HepG2 (cell line): ENCODE results near the gene ANKRD65. TPM values are rescaled to one million over a fixed set of nuclear protein-coding genes. Genes with fewer than 3 reads are reported as not detected.
A peak's percentile ranks its signal among the peaks of the same experiment; 100 is the strongest.

ENCODE experiments used
- ATAC-seq: fragments of 200-7000 bp; cut with Tn5 transposase; 3 replicates; pipeline ENCODE4 v1.9.1; 2020; ENCODE audit warnings: mild to moderate bottlenecking, moderate library complexity
- BruUV-seq: library from RNA; stranded (reverse); fragments of 400-500 nt; replicated peaks from 2 replicates; lab custom pipeline; 2021; lab: Mats Ljungman, UMichigan
- CTCF ChIA-PET: fragments of 300-600 bp; formaldehyde crosslinking; extraction: SDS; loops from one replicate; lab custom pipeline; 2021; ENCODE audit warnings: low total read pairs, inconsistent platforms, low intra/inter-chr PET ratio; lab: Yijun Ruan, JAX
- POLR2A ChIA-PET: fragments of 350-600 bp; sonication (Branson Sonifier 250); formaldehyde crosslinking; loops from one replicate; lab custom pipeline; 2020; ENCODE audit warnings: antibody characterized with exemption, inconsistent platforms; lab: Yijun Ruan, JAX
- DNase-seq: peaks from one replicate; pipeline ENCODE4 v3.0.0-alpha.2; 2015; ENCODE audit warnings: low spot score
- FAIRE-seq: peaks from 3 replicates; lab custom pipeline; 2011; peaks lifted over from hg19 to GRCh38; lab: Jason Lieb, UNC
- H2AFZ ChIP-seq: one replicate; pipeline ENCODE4 v1.6.1; 2011; ENCODE audit warnings: low read length, inconsistent platforms
- H3K27ac ChIP-seq: fragments of 300-600 bp; 3 replicates; pipeline ENCODE4 v1.8.0; 2011; ENCODE audit warnings: mixed run types, mild to moderate bottlenecking, mixed read lengths, low read length, inconsistent platforms; ENCODE audit not compliant: insufficient read depth; ENCODE audit errors: extremely low read length
- H3K27me3 ChIP-seq, 2 experiments: fragments of 200-600 bp in 1 of 2; 2 replicates in 1 of 2; 3 replicates in 1 of 2; pipeline versions ENCODE4 v1.6.0 to v1.8.0; 2011; ENCODE audit warnings: low read length in 2 of 2, mild to moderate bottlenecking in 2 of 2, moderate library complexity in 2 of 2, inconsistent platforms in 1 of 2; ENCODE audit not compliant: insufficient read depth in 2 of 2, control insufficient read depth in 1 of 2
- H3K36me3 ChIP-seq, 2 experiments: fragments of 200-600 bp in 1 of 2; replicated peaks in 1 of 2; 2 replicates in 1 of 2; 3 replicates in 1 of 2; pipeline versions ENCODE4 v1.5.1 to v1.8.0; 2011; ENCODE audit warnings: low read length in 2 of 2, inconsistent platforms in 1 of 2; ENCODE audit not compliant: insufficient read depth in 2 of 2, control insufficient read depth in 1 of 2
- H3K4me1 ChIP-seq: 2 replicates; pipeline ENCODE4 v1.5.1; 2012; ENCODE audit warnings: low read length, inconsistent platforms; ENCODE audit not compliant: insufficient read depth
- H3K4me2 ChIP-seq: 2 replicates; pipeline ENCODE4 v1.6.0; 2011; ENCODE audit warnings: low read depth, low read length, inconsistent platforms
- H3K4me3 ChIP-seq, 3 experiments: fragments of 200-600 bp in 1 of 3; sonication (generic), shearing (Covaris generic) in 1 of 3; replicated peaks in 1 of 3; 2 replicates each; pipeline ENCODE4 v1.5.1; 2011 to 2016; ENCODE audit warnings: low read length in 3 of 3, inconsistent platforms in 2 of 3, low read depth in 2 of 3, mild to moderate bottlenecking in 2 of 3, control low read depth in 1 of 3, mixed read lengths in 1 of 3; ENCODE audit not compliant: insufficient read depth in 1 of 3
- H3K79me2 ChIP-seq: one replicate; pipeline ENCODE4 v1.6.1; 2011; ENCODE audit warnings: low read length, inconsistent platforms; ENCODE audit not compliant: insufficient read depth
- H3K9ac ChIP-seq: 2 replicates; pipeline ENCODE4 v1.6.0; 2011; ENCODE audit warnings: mild to moderate bottlenecking, low read depth, low read length, inconsistent platforms; ENCODE audit not compliant: insufficient read depth
- H3K9me3 ChIP-seq: 2 replicates; pipeline ENCODE4 v1.5.1; 2012; ENCODE audit warnings: mild to moderate bottlenecking, low read length
- H4K20me1 ChIP-seq: 2 replicates; pipeline ENCODE4 v1.6.0; 2011; ENCODE audit warnings: inconsistent platforms, mild to moderate bottlenecking, low read length, moderate library complexity; ENCODE audit not compliant: insufficient read depth
- ISL2 ChIP-seq: sonication (generic); formaldehyde crosslinking; IDR thresholded peaks from 2 replicates; pipeline ENCODE4 v1.5.0; 2020; ENCODE audit warnings: missing genetic modification reagents
- PHF5A ChIP-seq: IDR thresholded peaks from one replicate; pipeline ENCODE4 v1.6.1; 2018; ENCODE audit warnings: low read depth, missing genetic modification reagents; ENCODE audit not compliant: unreplicated experiment
- PHF8 ChIP-seq: sonication (generic); formaldehyde crosslinking; IDR thresholded peaks from 2 replicates; pipeline ENCODE4 v1.5.0; 2020; ENCODE audit warnings: missing genetic modification reagents
- TCF7 ChIP-seq: sonication (generic); IDR thresholded peaks from 2 replicates; pipeline ENCODE4 v1.6.1; 2016; ENCODE audit warnings: antibody characterized with exemption, low read depth
- ZMYM4 ChIP-seq: sonication (generic); formaldehyde crosslinking; IDR thresholded peaks from 2 replicates; pipeline ENCODE4 v1.8.1; 2023; ENCODE audit warnings: mild to moderate bottlenecking, missing genetic modification reagents
- ZNF75D ChIP-seq: sonication (generic); formaldehyde crosslinking; IDR thresholded peaks from 2 replicates; pipeline ENCODE4 v1.8.1; 2023; ENCODE audit warnings: missing genetic modification reagents, mild to moderate bottlenecking, borderline replicate concordance
- WGBS: methylation state at CpG from one replicate; pipeline ENCODE4 v1.1.6; 2017; ENCODE audit warnings: low lambda C conversion rate; 5-methylcytosine and 5-hydroxymethylcytosine counted together
- in situ Hi-C: cut with HindIII; loops from 2 replicates; pipeline ENCODE4 v1.10.0; 2017; ENCODE audit warnings: low pct_unique_long_range_greater_than_20kb; ENCODE audit not compliant: extremely low pct_ligation_motif_present
- intact Hi-C: fragments of 100-400 bp; cut with micrococcal nuclease; formaldehyde crosslinking; loops from one replicate; pipeline ENCODE4 v1.10.0; 2022; ENCODE audit not compliant: unreplicated experiment
- polyA plus RNA-seq, 8 experiments: library from polyadenylated mRNA; depleted of rRNA in 3 of 8; stranded (reverse) in 7 of 8; unstranded in 1 of 8; fragments of >200 nt; fragmentation: Illumina TruSeq in 4 of 8; extraction: Trizol in 4 of 8; gene quantifications; 2 replicates each; pipeline versions ENCODE4 v1.2.1 to v1.2.3, GENCODE V29; 2011 to 2016; ENCODE audit warnings: low read depth in 4 of 8, missing spikeins in 1 of 8, mixed read lengths in 1 of 8; ENCODE audit not compliant: insufficient read depth in 1 of 8
- total RNA-seq, 5 experiments: library from RNA; depleted of rRNA; stranded (reverse); fragments of >200 nt; fragmentation: Illumina TruSeq; extraction: Trizol; gene quantifications; 2 replicates each; pipeline ENCODE4 v1.2.3, GENCODE V29; 2016; ENCODE audit warnings: low read depth in 1 of 5
- TF ChIP-seq, protein P1 (sequence below): sonication (generic); formaldehyde crosslinking; IDR thresholded peaks from 2 replicates; pipeline ENCODE4 v1.5.0; 2020; ENCODE audit warnings: missing genetic modification reagents
- TF ChIP-seq, protein P2 (sequence below): sonication (generic); formaldehyde crosslinking; IDR thresholded peaks from 2 replicates; pipeline ENCODE4 v1.4.0; 2020; ENCODE audit warnings: mild to moderate bottlenecking, low read depth, missing genetic modification reagents
- TF ChIP-seq, protein P3 (sequence below): sonication (generic); formaldehyde crosslinking; IDR thresholded peaks from 2 replicates; pipeline ENCODE4 v1.4.0; 2020; ENCODE audit warnings: missing genetic modification reagents
- TF ChIP-seq, protein P4 (sequence below): sonication (generic); formaldehyde crosslinking; IDR thresholded peaks from 2 replicates; pipeline ENCODE4 v1.4.0; 2020; ENCODE audit warnings: mild to moderate bottlenecking, missing genetic modification reagents, borderline replicate concordance

Gene ANKRD65
- total and polyA plus RNA-seq, 2 of the 13 experiments (the other 11 are each of a cell fraction or from before 2014, with no cell fraction given): 12.1 to 30.1 TPM

DNA sequence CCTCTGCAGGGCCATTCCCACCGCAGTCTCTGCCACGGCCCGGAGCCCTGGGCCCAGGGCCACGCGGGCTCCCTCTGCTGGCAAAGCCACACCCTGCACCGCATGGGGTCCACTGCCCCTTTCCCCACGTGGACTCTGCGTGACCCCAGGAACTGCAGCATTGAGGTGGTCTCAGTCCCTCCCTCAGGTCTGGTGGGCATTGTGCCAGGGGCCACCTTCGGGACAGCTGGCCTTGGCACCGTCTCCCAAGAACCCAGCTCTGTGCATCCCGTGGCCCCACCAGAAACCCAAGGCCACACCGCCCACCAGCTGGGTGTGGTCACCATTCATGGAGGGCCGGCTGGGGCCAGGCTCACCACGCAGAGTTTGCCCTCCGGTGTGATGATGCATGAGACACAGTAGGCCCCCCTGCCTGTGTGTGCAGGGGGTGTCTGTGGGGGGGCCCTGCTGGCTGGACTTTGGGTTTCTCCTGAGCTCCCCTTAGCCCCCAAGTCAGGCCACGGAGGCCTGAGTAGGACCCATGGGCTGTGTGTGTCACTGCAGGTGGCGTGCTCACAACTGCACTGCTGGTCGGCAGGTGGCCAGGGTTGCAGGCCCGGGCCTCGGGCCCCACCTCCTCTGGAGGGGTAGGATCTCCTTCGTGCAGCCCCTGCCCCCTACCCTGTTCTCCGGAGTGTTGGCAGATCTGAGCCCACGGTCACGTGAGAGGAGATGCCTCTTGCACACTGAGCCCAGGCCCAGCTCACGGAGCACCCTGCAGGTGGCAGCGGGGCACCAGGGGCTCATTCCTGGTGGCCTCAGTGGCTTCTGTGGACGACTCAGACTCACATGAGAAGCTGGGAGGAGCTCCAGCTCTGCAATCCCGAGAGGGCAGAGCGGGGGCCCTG is 20.2 kb upstream of the ANKRD65 start:
- Histone ChIP-seq H3K27ac (no peak overlapping the region), H2AFZ (no peak overlapping the region), H3K9me3 (no peaks in the 10 kb centered on the region), H3K4me3 (peak overlapping the region in 2 of 3 experiments; percentile 13 to 66; a peak in 2 of 6 replicates), H3K4me2 (peak overlapping the region; percentile 75), H3K9ac (peak overlapping the region; percentile 38), H4K20me1 (no peaks in the 10 kb centered on the region), H3K79me2 (peaks cover 18% of the 10 kb centered on the region), H3K36me3 (peaks cover 0 to 2% of the 10 kb centered on the region in 2 experiments; a peak in 1 of 5 replicates), H3K27me3 (no peaks in the 10 kb centered on the region), H3K4me1 (peaks cover 56% of the 10 kb centered on the region)
- ATAC-seq (peak; percentile 60), FAIRE-seq (peak; percentile 64), DNase-seq (peak; percentile 41)
- intact Hi-C loops (loop anchor here (5.0 kb wide), 1 partner anchor 34 kb away; the partner anchor contains the start of gene MRPL20), in situ Hi-C loops (no loop called here)
- BruUV-seq: no TSS peak
- POLR2A ChIA-PET: interaction anchor here (0.6 to 5.4 kb wide), 11 partner anchors 10 to 64 kb away, joined by 3 to 76 read pairs (median 7); partner anchors contain the start of genes ANKRD65, CCNL2 and MRPL20
- CTCF ChIA-PET: interaction anchor here (1.0 to 1.6 kb wide), 3 partner anchors 11 to 34 kb away, joined by 3 to 10 read pairs (median 3); partner anchors contain the start of gene MRPL20
- whole genome bisulfite sequencing: no CpG with 5 or more reads among the region's 29 CpGs
- TF ChIP-seq ISL2 (0 out of 2 replicates have a peak, but pooled peaks have one; percentile 26), ZNF75D (no peak), PHF8 (peak; percentile 10; the same call in 1 of the 2 replicates), PHF5A (CRISPR knock-in tag) (no peak), ZMYM4 (CRISPR knock-in tag) (peak; percentile 17; the same call in 1 of the 2 replicates), TCF7 (no peak)
- TF ChIP-seq, protein P1, sequence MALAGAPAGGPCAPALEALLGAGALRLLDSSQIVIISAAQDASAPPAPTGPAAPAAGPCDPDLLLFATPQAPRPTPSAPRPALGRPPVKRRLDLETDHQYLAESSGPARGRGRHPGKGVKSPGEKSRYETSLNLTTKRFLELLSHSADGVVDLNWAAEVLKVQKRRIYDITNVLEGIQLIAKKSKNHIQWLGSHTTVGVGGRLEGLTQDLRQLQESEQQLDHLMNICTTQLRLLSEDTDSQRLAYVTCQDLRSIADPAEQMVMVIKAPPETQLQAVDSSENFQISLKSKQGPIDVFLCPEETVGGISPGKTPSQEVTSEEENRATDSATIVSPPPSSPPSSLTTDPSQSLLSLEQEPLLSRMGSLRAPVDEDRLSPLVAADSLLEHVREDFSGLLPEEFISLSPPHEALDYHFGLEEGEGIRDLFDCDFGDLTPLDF (CRISPR knock-in tag): no peak
- TF ChIP-seq, protein P2, sequence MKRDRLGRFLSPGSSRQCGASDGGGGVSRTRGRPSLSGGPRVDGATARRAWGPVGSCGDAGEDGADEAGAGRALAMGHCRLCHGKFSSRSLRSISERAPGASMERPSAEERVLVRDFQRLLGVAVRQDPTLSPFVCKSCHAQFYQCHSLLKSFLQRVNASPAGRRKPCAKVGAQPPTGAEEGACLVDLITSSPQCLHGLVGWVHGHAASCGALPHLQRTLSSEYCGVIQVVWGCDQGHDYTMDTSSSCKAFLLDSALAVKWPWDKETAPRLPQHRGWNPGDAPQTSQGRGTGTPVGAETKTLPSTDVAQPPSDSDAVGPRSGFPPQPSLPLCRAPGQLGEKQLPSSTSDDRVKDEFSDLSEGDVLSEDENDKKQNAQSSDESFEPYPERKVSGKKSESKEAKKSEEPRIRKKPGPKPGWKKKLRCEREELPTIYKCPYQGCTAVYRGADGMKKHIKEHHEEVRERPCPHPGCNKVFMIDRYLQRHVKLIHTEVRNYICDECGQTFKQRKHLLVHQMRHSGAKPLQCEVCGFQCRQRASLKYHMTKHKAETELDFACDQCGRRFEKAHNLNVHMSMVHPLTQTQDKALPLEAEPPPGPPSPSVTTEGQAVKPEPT (CRISPR knock-in tag): peak; percentile 70; the same call in 1 of the 2 replicates
- TF ChIP-seq, protein P3, sequence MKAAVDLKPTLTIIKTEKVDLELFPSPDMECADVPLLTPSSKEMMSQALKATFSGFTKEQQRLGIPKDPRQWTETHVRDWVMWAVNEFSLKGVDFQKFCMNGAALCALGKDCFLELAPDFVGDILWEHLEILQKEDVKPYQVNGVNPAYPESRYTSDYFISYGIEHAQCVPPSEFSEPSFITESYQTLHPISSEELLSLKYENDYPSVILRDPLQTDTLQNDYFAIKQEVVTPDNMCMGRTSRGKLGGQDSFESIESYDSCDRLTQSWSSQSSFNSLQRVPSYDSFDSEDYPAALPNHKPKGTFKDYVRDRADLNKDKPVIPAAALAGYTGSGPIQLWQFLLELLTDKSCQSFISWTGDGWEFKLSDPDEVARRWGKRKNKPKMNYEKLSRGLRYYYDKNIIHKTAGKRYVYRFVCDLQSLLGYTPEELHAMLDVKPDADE (CRISPR knock-in tag): no peak
- TF ChIP-seq, protein P4, sequence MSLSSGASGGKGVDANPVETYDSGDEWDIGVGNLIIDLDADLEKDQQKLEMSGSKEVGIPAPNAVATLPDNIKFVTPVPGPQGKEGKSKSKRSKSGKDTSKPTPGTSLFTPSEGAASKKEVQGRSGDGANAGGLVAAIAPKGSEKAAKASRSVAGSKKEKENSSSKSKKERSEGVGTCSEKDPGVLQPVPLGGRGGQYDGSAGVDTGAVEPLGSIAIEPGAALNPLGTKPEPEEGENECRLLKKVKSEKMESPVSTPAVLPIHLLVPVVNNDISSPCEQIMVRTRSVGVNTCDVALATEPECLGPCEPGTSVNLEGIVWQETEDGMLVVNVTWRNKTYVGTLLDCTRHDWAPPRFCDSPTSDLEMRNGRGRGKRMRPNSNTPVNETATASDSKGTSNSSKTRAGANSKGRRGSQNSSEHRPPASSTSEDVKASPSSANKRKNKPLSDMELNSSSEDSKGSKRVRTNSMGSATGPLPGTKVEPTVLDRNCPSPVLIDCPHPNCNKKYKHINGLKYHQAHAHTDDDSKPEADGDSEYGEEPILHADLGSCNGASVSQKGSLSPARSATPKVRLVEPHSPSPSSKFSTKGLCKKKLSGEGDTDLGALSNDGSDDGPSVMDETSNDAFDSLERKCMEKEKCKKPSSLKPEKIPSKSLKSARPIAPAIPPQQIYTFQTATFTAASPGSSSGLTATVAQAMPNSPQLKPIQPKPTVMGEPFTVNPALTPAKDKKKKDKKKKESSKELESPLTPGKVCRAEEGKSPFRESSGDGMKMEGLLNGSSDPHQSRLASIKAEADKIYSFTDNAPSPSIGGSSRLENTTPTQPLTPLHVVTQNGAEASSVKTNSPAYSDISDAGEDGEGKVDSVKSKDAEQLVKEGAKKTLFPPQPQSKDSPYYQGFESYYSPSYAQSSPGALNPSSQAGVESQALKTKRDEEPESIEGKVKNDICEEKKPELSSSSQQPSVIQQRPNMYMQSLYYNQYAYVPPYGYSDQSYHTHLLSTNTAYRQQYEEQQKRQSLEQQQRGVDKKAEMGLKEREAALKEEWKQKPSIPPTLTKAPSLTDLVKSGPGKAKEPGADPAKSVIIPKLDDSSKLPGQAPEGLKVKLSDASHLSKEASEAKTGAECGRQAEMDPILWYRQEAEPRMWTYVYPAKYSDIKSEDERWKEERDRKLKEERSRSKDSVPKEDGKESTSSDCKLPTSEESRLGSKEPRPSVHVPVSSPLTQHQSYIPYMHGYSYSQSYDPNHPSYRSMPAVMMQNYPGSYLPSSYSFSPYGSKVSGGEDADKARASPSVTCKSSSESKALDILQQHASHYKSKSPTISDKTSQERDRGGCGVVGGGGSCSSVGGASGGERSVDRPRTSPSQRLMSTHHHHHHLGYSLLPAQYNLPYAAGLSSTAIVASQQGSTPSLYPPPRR (CRISPR knock-in tag): 0 out of 2 replicates have a peak, but pooled peaks have one; percentile 74
